GM12878 (cell line): Measurements from ENCODE around the gene IER3. TPM values are rescaled to one million over a fixed set of nuclear protein-coding genes. Genes with fewer than 3 reads are reported as not detected.

ENCODE experiments used
- ATAC-seq: fragments of 200-7000 bp; cut with Tn5 transposase; 3 replicates; pipeline ENCODE4 v1.9.1; 2020; ENCODE audit warnings: mild to moderate bottlenecking, moderate library complexity
- BruUV-seq: library from RNA; stranded (reverse); fragments of 400-500 nt; replicated peaks from 2 replicates; lab custom pipeline; 2021; lab: Mats Ljungman, UMichigan
- CTCF ChIA-PET: fragments of 300-600 bp; sonication (Branson Sonifier 250); formaldehyde crosslinking; extraction: SDS; loops from one replicate; lab custom pipeline; 2021; ENCODE audit warnings: inconsistent platforms; lab: Yijun Ruan, JAX
- POLR2A ChIA-PET: fragments of 350-600 bp; formaldehyde crosslinking; extraction: SDS; loops from one replicate; lab custom pipeline; 2021; ENCODE audit warnings: inconsistent platforms; lab: Charles Lee
- RAD21 ChIA-PET: fragments of 300-600 bp; sonication (Branson Sonifier 250); formaldehyde crosslinking; loops from one replicate; lab custom pipeline; 2023; ENCODE audit warnings: antibody characterized with exemption; ENCODE audit not compliant: unreplicated experiment; lab: Charles Lee
- SMC1A ChIA-PET: fragments of 300-600 bp; sonication (Branson Sonifier 250); formaldehyde crosslinking; loops from one replicate; lab custom pipeline; 2023; ENCODE audit not compliant: unreplicated experiment, uncharacterized antibody; lab: Charles Lee
- DNase-seq: peaks from one replicate; pipeline ENCODE4 v3.0.0-alpha.2; 2011; ENCODE audit warnings: low read depth, low spot score
- FAIRE-seq: peaks from 3 replicates; lab custom pipeline; 2011; peaks lifted over from hg19 to GRCh38; lab: Jason Lieb, UNC
- H2AFZ ChIP-seq: 2 replicates; pipeline ENCODE4 v1.6.0; 2011; ENCODE audit warnings: low read depth, low read length, control low read depth; ENCODE audit not compliant: control insufficient read depth
- H3K27ac ChIP-seq: 2 replicates; pipeline ENCODE4 v1.5.1; 2011; ENCODE audit warnings: control low read depth; ENCODE audit not compliant: control insufficient read depth, insufficient read depth
- H3K27me3 ChIP-seq, 2 experiments: replicated peaks in 1 of 2; 2 replicates each; pipeline versions ENCODE4 v1.6.0 to v1.6.1; 2011; ENCODE audit warnings: low read length in 1 of 2; ENCODE audit not compliant: control insufficient read depth in 2 of 2, insufficient read depth in 2 of 2
- H3K36me3 ChIP-seq, 2 experiments: 2 replicates each; pipeline ENCODE4 v1.5.1; 2011; ENCODE audit warnings: low read length in 1 of 2; ENCODE audit not compliant: control insufficient read depth in 2 of 2, insufficient read depth in 2 of 2
- H3K4me1 ChIP-seq: 2 replicates; pipeline ENCODE4 v1.6.1; 2011; ENCODE audit warnings: mild to moderate bottlenecking, low read length, moderate library complexity, mixed read lengths; ENCODE audit not compliant: control insufficient read depth, insufficient read depth
- H3K4me2 ChIP-seq: 2 replicates; pipeline ENCODE4 v1.6.0; 2011; ENCODE audit warnings: control low read depth; ENCODE audit not compliant: control insufficient read depth, insufficient read depth
- H3K4me3 ChIP-seq: fragments of 200-600 bp; sonication (generic); 2 replicates; pipeline ENCODE4 v1.5.1; 2016
- H3K79me2 ChIP-seq: 2 replicates; pipeline ENCODE4 v1.6.0; 2011; ENCODE audit warnings: low read length; ENCODE audit not compliant: control insufficient read depth, insufficient read depth
- H3K9ac ChIP-seq: 2 replicates; pipeline ENCODE4 v1.8.0; 2011; ENCODE audit warnings: low read length, control low read depth, mixed read lengths; ENCODE audit not compliant: control insufficient read depth, insufficient read depth
- H3K9me3 ChIP-seq: replicated peaks from 3 replicates; pipeline ENCODE4 v1.5.1; 2011; ENCODE audit warnings: mild to moderate bottlenecking, low read length; ENCODE audit not compliant: control insufficient read depth, insufficient read depth
- H4K20me1 ChIP-seq: 2 replicates; pipeline ENCODE4 v1.6.0; 2011; ENCODE audit not compliant: control insufficient read depth, insufficient read depth
- ASH2L ChIP-seq: fragments of 300-600, 200-600 bp; sonication (generic); IDR thresholded peaks from 2 replicates; pipeline ENCODE4 v1.6.1; 2017; ENCODE audit warnings: low read depth, mild to moderate bottlenecking, borderline replicate concordance
- BACH1 ChIP-seq: fragments of 450-650 bp; IDR thresholded peaks from 2 replicates; pipeline ENCODE4 v1.6.1; 2017; ENCODE audit warnings: mild to moderate bottlenecking, borderline replicate concordance
- CBFB ChIP-seq: IDR thresholded peaks from 2 replicates; pipeline ENCODE4 v1.6.1; 2016; ENCODE audit warnings: antibody characterized with exemption, low read depth
- CHD2 ChIP-seq: IDR thresholded peaks from 2 replicates; pipeline ENCODE4 v1.6.1; 2011; ENCODE audit warnings: low read depth, low read length, improper control_type of control experiment, borderline replicate concordance
- DPF2 ChIP-seq: fragments of 450-650 bp; IDR thresholded peaks from 2 replicates; pipeline ENCODE4 v1.6.1; 2017; ENCODE audit warnings: mild to moderate bottlenecking
- GABPA ChIP-seq: IDR thresholded peaks from 2 replicates; pipeline ENCODE4 v1.6.1; 2014; ENCODE audit warnings: antibody characterized with exemption, low read depth, mild to moderate bottlenecking, inconsistent platforms
- HDAC6 ChIP-seq: fragments of 200-600 bp; sonication (generic); IDR thresholded peaks from one replicate; pipeline ENCODE4 v1.8.0; 2017; ENCODE audit warnings: antibody characterized with exemption; ENCODE audit not compliant: unreplicated experiment
- MTA2 ChIP-seq: fragments of 450-650 bp; IDR thresholded peaks from 2 replicates; pipeline ENCODE4 v1.6.1; 2016; ENCODE audit warnings: low read depth, mild to moderate bottlenecking, moderate library complexity
- MXI1 ChIP-seq: fragments of 150-350 bp; IDR thresholded peaks from 2 replicates; pipeline ENCODE4 v1.6.1; 2011; ENCODE audit warnings: low read depth, mild to moderate bottlenecking, inconsistent platforms, low read length, improper control_type of control experiment
- NR2F1 ChIP-seq: fragments of 450-650 bp; conservative IDR thresholded peaks from 2 replicates; pipeline ENCODE4 v1.6.1; 2017; ENCODE audit warnings: mild to moderate bottlenecking
- RELA ChIP-seq: fragments of 450-650 bp; IDR thresholded peaks from 2 replicates; pipeline ENCODE4 v1.8.0; 2014; ENCODE audit warnings: borderline replicate concordance; ENCODE audit not compliant: partially characterized antibody
- SIN3A ChIP-seq: IDR thresholded peaks from 2 replicates; pipeline ENCODE4 v1.6.1; 2012; ENCODE audit warnings: low read depth, low read length, improper control_type of control experiment
- SIX5 ChIP-seq: IDR thresholded peaks from 2 replicates; pipeline ENCODE4 v1.6.1; 2011; ENCODE audit warnings: mild to moderate bottlenecking, low read depth, low read length, moderate library complexity; ENCODE audit not compliant: severe bottlenecking
- STAT1 ChIP-seq: fragments of 450-650 bp; conservative IDR thresholded peaks from 2 replicates; pipeline ENCODE4 v1.6.1; 2014; ENCODE audit warnings: antibody characterized with exemption, mild to moderate bottlenecking
- TCF3 ChIP-seq: IDR thresholded peaks from 2 replicates; pipeline ENCODE4 v1.6.1; 2012; ENCODE audit warnings: low read depth, mild to moderate bottlenecking, low read length, borderline replicate concordance; ENCODE audit not compliant: insufficient read depth
- ZNF384 ChIP-seq: IDR thresholded peaks from 2 replicates; pipeline ENCODE4 v1.6.1; 2012; ENCODE audit warnings: low read depth, mild to moderate bottlenecking, low read length, improper control_type of control experiment, borderline replicate concordance
- WGBS: methylation state at CpG from one replicate; pipeline ENCODE4 v1.1.6; 2016; ENCODE audit warnings: low lambda C conversion rate; ENCODE audit not compliant: insufficient replicate concordance, insufficient coverage; ENCODE audit errors: missing lambda C conversion rate; 5-methylcytosine and 5-hydroxymethylcytosine counted together
- in situ Hi-C: fragments of 300-500 bp; cut with MboI; formaldehyde crosslinking; loops from 9 replicates; pipeline ENCODE4 v1.14.3; 2018; ENCODE audit warnings: mixed read lengths
- intact Hi-C: fragments of 100-400 bp; cut with micrococcal nuclease; formaldehyde crosslinking; loops from one replicate; pipeline ENCODE4 v1.14.2; 2022; ENCODE audit not compliant: unreplicated experiment
- polyA plus RNA-seq, 11 experiments: library from polyadenylated mRNA; depleted of rRNA in 4 of 11; unstranded in 6 of 11; stranded (reverse) in 5 of 11; fragments of >200 nt; fragmentation: Nextera tagmentation in 4 of 11; fragmentation: Illumina TruSeq in 1 of 11; extraction: Ambion mirVana in 4 of 11; extraction: Trizol in 1 of 11; gene quantifications; 1 replicate in 1 of 11; 2 replicates in 10 of 11; pipeline versions ENCODE4 v1.2.1 to v1.2.3, GENCODE V29; 2011 to 2016; ENCODE audit warnings: inconsistent platforms in 2 of 11, missing spikeins in 2 of 11, low read depth in 1 of 11
- total RNA-seq, 4 experiments: library from RNA; depleted of rRNA in 3 of 4; stranded (reverse); fragments of >200 nt in 3 of 4; fragmentation: Illumina TruSeq in 1 of 4; extraction: Trizol in 1 of 4; gene quantifications; 2 replicates each; pipeline versions ENCODE4 v1.2.1 to v1.2.3, GENCODE V29; 2013 to 2021
- TF ChIP-seq, protein P1 (sequence below): fragments of 450-650 bp; IDR thresholded peaks from 2 replicates; pipeline ENCODE4 v1.6.1; 2016; ENCODE audit warnings: mild to moderate bottlenecking, moderate library complexity, borderline replicate concordance
- TF ChIP-seq, protein P2 (sequence below): IDR thresholded peaks from 2 replicates; pipeline ENCODE4 v1.6.1; 2011; ENCODE audit warnings: low read depth, low read length, improper control_type of control experiment, borderline replicate concordance

Gene IER3
- total and polyA plus RNA-seq, 10 of the 15 experiments (the other 5 are each of a cell fraction or from before 2014, with no cell fraction given) = 1.9 to 100 (median 32.3) TPM

DNA sequence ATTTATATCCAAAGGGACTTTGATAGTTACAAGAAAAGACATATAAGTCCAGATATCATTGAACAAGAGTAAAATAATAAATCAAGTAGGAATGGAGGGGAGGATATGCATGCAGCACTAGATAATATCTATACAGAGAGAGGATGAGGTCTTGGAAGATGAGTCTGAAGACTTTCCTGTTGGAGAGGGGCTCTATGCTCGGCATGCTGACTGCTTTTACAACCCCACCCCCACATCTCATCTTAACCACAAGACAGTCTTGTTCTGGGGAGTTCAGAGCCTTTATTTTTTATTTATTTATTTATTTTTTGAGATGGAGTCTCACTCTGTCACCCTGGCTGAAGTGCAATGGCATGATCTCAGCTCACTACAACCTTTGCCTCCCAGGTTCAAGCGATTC is 48.4 kb upstream of the IER3 start:
- FAIRE-seq = no peak
- 98% methylated on average over 2 of the region's 2 CpGs for WGBS
- Histone ChIP-seq H4K20me1 (no peaks in the 10 kb centered on the region), H3K9me3 (no peaks in the 10 kb centered on the region), H3K4me1 (peaks cover 19% of the 10 kb centered on the region), H3K27ac (no peak overlapping the region), H2AFZ (no peak overlapping the region), H3K36me3 (no peaks in the 10 kb centered on the region), H3K79me2 (no peaks in the 10 kb centered on the region), H3K27me3 (no peaks in the 10 kb centered on the region), H3K4me2 (no peak overlapping the region), H3K9ac (no peak overlapping the region), H3K4me3 (no peak overlapping the region)
- RAD21 ChIA-PET = interaction anchor here (5.1 kb wide), 1 partner anchor 25 kb away, joined by 29 read pairs; no protein-coding TSS in a partner anchor
- intact Hi-C loops = no loop called here
- BruUV-seq = no TSS peak
- POLR2A ChIA-PET = interaction anchor here (0.6 kb wide), 1 partner anchor 298 kb away, joined by 4 read pairs; no protein-coding TSS in a partner anchor
- in situ Hi-C loops = no loop called here
- DNase-seq = no peak
- CTCF ChIA-PET = interaction anchor here (1.5 kb wide), 1 partner anchor 23 kb away, joined by 7 read pairs; no protein-coding TSS in a partner anchor
- no peak for ATAC-seq
- SMC1A ChIA-PET = interaction anchor here (1.4 to 3.7 kb wide), 3 partner anchors 10 to 29 kb away, joined by 5 to 31 read pairs (median 15); no protein-coding TSS in a partner anchor
- TF ChIP-seq SIN3A (no peak), BACH1 (no peak), TCF3 (no peak), STAT1 (no peak), ZNF384 (no peak), MXI1 (no peak), CBFB (no peak), NR2F1 (no peak), SIX5 (no peak), MTA2 (no peak), ASH2L (no peak), RELA (no peak), HDAC6 (no peak), CHD2 (no peak), GABPA (no peak), DPF2 (no peak)
- TF ChIP-seq, protein P1, sequence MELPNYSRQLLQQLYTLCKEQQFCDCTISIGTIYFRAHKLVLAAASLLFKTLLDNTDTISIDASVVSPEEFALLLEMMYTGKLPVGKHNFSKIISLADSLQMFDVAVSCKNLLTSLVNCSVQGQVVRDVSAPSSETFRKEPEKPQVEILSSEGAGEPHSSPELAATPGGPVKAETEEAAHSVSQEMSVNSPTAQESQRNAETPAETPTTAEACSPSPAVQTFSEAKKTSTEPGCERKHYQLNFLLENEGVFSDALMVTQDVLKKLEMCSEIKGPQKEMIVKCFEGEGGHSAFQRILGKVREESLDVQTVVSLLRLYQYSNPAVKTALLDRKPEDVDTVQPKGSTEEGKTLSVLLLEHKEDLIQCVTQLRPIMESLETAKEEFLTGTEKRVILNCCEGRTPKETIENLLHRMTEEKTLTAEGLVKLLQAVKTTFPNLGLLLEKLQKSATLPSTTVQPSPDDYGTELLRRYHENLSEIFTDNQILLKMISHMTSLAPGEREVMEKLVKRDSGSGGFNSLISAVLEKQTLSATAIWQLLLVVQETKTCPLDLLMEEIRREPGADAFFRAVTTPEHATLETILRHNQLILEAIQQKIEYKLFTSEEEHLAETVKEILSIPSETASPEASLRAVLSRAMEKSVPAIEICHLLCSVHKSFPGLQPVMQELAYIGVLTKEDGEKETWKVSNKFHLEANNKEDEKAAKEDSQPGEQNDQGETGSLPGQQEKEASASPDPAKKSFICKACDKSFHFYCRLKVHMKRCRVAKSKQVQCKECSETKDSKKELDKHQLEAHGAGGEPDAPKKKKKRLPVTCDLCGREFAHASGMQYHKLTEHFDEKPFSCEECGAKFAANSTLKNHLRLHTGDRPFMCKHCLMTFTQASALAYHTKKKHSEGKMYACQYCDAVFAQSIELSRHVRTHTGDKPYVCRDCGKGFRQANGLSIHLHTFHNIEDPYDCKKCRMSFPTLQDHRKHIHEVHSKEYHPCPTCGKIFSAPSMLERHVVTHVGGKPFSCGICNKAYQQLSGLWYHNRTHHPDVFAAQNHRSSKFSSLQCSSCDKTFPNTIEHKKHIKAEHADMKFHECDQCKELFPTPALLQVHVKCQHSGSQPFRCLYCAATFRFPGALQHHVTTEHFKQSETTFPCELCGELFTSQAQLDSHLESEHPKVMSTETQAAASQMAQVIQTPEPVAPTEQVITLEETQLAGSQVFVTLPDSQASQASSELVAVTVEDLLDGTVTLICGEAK = no peak
- TF ChIP-seq, protein P2, sequence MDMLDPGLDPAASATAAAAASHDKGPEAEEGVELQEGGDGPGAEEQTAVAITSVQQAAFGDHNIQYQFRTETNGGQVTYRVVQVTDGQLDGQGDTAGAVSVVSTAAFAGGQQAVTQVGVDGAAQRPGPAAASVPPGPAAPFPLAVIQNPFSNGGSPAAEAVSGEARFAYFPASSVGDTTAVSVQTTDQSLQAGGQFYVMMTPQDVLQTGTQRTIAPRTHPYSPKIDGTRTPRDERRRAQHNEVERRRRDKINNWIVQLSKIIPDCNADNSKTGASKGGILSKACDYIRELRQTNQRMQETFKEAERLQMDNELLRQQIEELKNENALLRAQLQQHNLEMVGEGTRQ = no peak
